HepG2 (cell line): Measurements from ENCODE around the gene RPS10. TPM values are rescaled to one million over a fixed set of nuclear protein-coding genes. Genes with fewer than 3 reads are reported as not detected.

Experiments
- FOXK1 ChIP-seq: sonication (generic); formaldehyde crosslinking; IDR thresholded peaks from 2 replicates; pipeline ENCODE4 v1.4.0; 2020; ENCODE audit warnings: low read depth, missing genetic modification reagents, borderline replicate concordance
- FOXM1 ChIP-seq: sonication (generic); formaldehyde crosslinking; IDR thresholded peaks from 2 replicates; pipeline ENCODE4 v1.5.0; 2020; ENCODE audit warnings: missing genetic modification reagents
- MIER3 ChIP-seq: IDR thresholded peaks from 2 replicates; pipeline ENCODE4 v1.6.1; 2016; ENCODE audit warnings: missing compliant biosample characterization, borderline replicate concordance
- PAWR ChIP-seq: sonication (generic); formaldehyde crosslinking; IDR thresholded peaks from 2 replicates; pipeline ENCODE4 v1.4.0; 2020; ENCODE audit warnings: missing genetic modification reagents, mild to moderate bottlenecking, borderline replicate concordance
- RAD21 ChIP-seq: fragments of 450-650 bp; formaldehyde crosslinking; IDR thresholded peaks from 2 replicates; pipeline ENCODE4 v1.5.0; 2020; ENCODE audit warnings: mild to moderate bottlenecking
- RFXAP ChIP-seq: sonication (generic); formaldehyde crosslinking; IDR thresholded peaks from 2 replicates; pipeline ENCODE4 v1.4.0; 2020; ENCODE audit warnings: missing genetic modification reagents, borderline replicate concordance
- ZNF282 ChIP-seq: fragments of 450-650 bp; IDR thresholded peaks from 2 replicates; pipeline ENCODE4 v1.6.1; 2018; ENCODE audit not compliant: partially characterized antibody
- ZNF331 ChIP-seq: sonication (generic); formaldehyde crosslinking; IDR thresholded peaks from 2 replicates; pipeline ENCODE4 v1.4.0; 2020; ENCODE audit warnings: missing genetic modification reagents
- ZNF44 ChIP-seq: sonication (generic); formaldehyde crosslinking; IDR thresholded peaks from 2 replicates; pipeline ENCODE4 v1.5.1; 2020; ENCODE audit warnings: mild to moderate bottlenecking, missing genetic modification reagents
- ZNF570 ChIP-seq: sonication (generic); formaldehyde crosslinking; IDR thresholded peaks from 2 replicates; pipeline ENCODE4 v1.4.0; 2020; ENCODE audit warnings: mild to moderate bottlenecking, missing genetic modification reagents, borderline replicate concordance
- ZNF737 ChIP-seq: sonication (generic); formaldehyde crosslinking; IDR thresholded peaks from 2 replicates; pipeline ENCODE4 v1.5.0; 2020; ENCODE audit warnings: missing genetic modification reagents, mild to moderate bottlenecking, borderline replicate concordance
- polyA plus RNA-seq, 8 experiments: library from polyadenylated mRNA; depleted of rRNA in 3 of 8; stranded (reverse) in 7 of 8; unstranded in 1 of 8; fragments of >200 nt; fragmentation: Illumina TruSeq in 4 of 8; extraction: Trizol in 4 of 8; gene quantifications; 2 replicates each; pipeline versions ENCODE4 v1.2.1 to v1.2.3, GENCODE V29; 2011 to 2016; ENCODE audit warnings: low read depth in 4 of 8, missing spikeins in 1 of 8, mixed read lengths in 1 of 8; ENCODE audit not compliant: insufficient read depth in 1 of 8
- total RNA-seq, 5 experiments: library from RNA; depleted of rRNA; stranded (reverse); fragments of >200 nt; fragmentation: Illumina TruSeq; extraction: Trizol; gene quantifications; 2 replicates each; pipeline ENCODE4 v1.2.3, GENCODE V29; 2016; ENCODE audit warnings: low read depth in 1 of 5
- TF ChIP-seq, protein P1 (sequence below): sonication (generic); formaldehyde crosslinking; IDR thresholded peaks from 2 replicates; pipeline ENCODE4 v1.8.1; 2022; ENCODE audit warnings: low read depth, mild to moderate bottlenecking, missing genetic modification reagents
- TF ChIP-seq, protein P2 (sequence below): IDR thresholded peaks from 2 replicates; pipeline ENCODE4 v1.4.0; 2020; ENCODE audit warnings: mild to moderate bottlenecking, missing genetic modification reagents
- TF ChIP-seq, protein P3 (sequence below): sonication (generic); formaldehyde crosslinking; IDR thresholded peaks from 2 replicates; pipeline ENCODE4 v1.4.0; 2020; ENCODE audit warnings: missing genetic modification reagents, borderline replicate concordance

RPS10 gene
- total and polyA plus RNA-seq, 2 of the 13 experiments (the other 11 are each of a cell fraction or from before 2014, with no cell fraction given) = 2,909 to 4,648 TPM

DNA sequence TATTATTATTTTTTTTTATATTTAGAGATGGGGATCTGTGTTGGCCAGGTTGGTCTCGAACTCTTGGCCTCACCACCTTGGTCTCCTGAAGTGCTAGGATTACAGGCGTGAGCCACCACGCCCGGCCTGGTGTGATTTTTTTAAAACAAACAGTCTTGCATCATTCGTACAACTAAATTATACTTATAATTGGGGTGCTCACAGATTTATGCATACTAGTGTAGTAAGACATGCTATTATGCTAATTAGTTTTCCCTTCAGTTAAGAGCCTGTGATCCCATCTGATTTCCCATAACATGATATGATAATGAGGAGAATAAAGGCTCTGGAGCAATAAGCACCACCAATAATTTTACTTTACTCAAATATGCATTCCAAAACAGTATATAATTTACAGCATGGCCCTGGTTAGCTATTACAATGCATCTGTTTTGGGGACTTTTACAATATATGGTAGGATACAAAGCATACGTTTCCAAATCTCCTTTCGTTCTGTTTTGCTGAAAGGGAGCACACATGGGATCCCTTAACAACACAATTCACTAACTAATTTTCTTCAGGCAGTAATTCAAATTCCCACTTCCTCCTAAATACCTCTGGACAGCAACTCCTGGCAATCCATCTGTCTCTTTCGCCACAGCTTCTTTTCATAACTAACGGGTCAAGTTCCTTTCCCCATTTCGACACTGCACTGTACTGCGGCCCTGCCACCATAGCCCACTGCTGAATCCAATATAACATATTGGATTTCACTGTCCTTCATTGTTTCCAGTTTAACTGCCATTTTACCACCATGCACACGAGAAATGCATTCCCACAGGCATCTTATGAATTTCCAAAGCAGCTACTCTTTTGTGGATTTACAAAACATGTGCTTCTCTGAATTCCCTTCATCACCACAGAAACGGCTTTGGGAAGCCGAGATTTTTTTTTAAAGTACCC is 35.1 kb downstream of the RPS10 start (continued):
- TF ChIP-seq, protein P1, sequence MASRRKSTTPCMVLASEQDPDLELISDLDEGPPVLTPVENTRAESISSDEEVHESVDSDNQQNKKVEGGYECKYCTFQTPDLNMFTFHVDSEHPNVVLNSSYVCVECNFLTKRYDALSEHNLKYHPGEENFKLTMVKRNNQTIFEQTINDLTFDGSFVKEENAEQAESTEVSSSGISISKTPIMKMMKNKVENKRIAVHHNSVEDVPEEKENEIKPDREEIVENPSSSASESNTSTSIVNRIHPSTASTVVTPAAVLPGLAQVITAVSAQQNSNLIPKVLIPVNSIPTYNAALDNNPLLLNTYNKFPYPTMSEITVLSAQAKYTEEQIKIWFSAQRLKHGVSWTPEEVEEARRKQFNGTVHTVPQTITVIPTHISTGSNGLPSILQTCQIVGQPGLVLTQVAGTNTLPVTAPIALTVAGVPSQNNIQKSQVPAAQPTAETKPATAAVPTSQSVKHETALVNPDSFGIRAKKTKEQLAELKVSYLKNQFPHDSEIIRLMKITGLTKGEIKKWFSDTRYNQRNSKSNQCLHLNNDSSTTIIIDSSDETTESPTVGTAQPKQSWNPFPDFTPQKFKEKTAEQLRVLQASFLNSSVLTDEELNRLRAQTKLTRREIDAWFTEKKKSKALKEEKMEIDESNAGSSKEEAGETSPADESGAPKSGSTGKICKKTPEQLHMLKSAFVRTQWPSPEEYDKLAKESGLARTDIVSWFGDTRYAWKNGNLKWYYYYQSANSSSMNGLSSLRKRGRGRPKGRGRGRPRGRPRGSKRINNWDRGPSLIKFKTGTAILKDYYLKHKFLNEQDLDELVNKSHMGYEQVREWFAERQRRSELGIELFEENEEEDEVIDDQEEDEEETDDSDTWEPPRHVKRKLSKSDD (CRISPR knock-in tag) = peak; percentile 64; the same call in 1 of the 2 replicates
- 0 out of 2 replicates have a peak, but pooled peaks have one; percentile 33 for TF ChIP-seq ZNF331
- TF ChIP-seq ZNF570 (CRISPR knock-in tag) = no peak
- TF ChIP-seq, protein P2, sequence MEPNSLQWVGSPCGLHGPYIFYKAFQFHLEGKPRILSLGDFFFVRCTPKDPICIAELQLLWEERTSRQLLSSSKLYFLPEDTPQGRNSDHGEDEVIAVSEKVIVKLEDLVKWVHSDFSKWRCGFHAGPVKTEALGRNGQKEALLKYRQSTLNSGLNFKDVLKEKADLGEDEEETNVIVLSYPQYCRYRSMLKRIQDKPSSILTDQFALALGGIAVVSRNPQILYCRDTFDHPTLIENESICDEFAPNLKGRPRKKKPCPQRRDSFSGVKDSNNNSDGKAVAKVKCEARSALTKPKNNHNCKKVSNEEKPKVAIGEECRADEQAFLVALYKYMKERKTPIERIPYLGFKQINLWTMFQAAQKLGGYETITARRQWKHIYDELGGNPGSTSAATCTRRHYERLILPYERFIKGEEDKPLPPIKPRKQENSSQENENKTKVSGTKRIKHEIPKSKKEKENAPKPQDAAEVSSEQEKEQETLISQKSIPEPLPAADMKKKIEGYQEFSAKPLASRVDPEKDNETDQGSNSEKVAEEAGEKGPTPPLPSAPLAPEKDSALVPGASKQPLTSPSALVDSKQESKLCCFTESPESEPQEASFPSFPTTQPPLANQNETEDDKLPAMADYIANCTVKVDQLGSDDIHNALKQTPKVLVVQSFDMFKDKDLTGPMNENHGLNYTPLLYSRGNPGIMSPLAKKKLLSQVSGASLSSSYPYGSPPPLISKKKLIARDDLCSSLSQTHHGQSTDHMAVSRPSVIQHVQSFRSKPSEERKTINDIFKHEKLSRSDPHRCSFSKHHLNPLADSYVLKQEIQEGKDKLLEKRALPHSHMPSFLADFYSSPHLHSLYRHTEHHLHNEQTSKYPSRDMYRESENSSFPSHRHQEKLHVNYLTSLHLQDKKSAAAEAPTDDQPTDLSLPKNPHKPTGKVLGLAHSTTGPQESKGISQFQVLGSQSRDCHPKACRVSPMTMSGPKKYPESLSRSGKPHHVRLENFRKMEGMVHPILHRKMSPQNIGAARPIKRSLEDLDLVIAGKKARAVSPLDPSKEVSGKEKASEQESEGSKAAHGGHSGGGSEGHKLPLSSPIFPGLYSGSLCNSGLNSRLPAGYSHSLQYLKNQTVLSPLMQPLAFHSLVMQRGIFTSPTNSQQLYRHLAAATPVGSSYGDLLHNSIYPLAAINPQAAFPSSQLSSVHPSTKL (CRISPR knock-in tag) = peak; percentile 61
- peak; percentile 47; the same call in 1 of the 2 replicates for TF ChIP-seq MIER3 (CRISPR knock-in tag)
- TF ChIP-seq RFXAP (CRISPR knock-in tag) = no peak
- TF ChIP-seq ZNF282 = no peak
- peak; percentile 41; the same call in 1 of the 2 replicates for TF ChIP-seq RAD21
- no peak for TF ChIP-seq ZNF737 (CRISPR knock-in tag)
- TF ChIP-seq, protein P3, sequence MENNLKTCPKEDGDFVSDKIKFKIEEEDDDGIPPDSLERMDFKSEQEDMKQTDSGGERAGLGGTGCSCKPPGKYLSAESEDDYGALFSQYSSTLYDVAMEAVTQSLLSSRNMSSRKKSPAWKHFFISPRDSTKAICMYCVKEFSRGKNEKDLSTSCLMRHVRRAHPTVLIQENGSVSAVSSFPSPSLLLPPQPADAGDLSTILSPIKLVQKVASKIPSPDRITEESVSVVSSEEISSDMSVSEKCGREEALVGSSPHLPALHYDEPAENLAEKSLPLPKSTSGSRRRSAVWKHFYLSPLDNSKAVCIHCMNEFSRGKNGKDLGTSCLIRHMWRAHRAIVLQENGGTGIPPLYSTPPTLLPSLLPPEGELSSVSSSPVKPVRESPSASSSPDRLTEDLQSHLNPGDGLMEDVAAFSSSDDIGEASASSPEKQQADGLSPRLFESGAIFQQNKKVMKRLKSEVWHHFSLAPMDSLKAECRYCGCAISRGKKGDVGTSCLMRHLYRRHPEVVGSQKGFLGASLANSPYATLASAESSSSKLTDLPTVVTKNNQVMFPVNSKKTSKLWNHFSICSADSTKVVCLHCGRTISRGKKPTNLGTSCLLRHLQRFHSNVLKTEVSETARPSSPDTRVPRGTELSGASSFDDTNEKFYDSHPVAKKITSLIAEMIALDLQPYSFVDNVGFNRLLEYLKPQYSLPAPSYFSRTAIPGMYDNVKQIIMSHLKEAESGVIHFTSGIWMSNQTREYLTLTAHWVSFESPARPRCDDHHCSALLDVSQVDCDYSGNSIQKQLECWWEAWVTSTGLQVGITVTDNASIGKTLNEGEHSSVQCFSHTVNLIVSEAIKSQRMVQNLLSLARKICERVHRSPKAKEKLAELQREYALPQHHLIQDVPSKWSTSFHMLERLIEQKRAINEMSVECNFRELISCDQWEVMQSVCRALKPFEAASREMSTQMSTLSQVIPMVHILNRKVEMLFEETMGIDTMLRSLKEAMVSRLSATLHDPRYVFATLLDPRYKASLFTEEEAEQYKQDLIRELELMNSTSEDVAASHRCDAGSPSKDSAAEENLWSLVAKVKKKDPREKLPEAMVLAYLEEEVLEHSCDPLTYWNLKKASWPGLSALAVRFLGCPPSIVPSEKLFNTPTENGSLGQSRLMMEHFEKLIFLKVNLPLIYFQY (CRISPR knock-in tag) = peak; percentile 67; the same call in 1 of the 2 replicates
- TF ChIP-seq PAWR (CRISPR knock-in tag) = no peak
- no peak for TF ChIP-seq FOXK1
- TF ChIP-seq ZNF44 (CRISPR knock-in tag) = no peak
- no peak for TF ChIP-seq FOXM1 (CRISPR knock-in tag)
